ENCODE measurements around the gene OGG1. TPM values are rescaled to one million over a fixed set of nuclear protein-coding genes. Genes with fewer than 3 reads are reported as not detected.

The OGG1 gene
- total RNA-seq, 2 donors from 2014 or later, result 23.8 to 25.0 TPM

- DNase-seq (peak in 1 of 2 donors; percentile 28), ATAC-seq (peak; percentile 24)
- intact Hi-C loops (cut with DNase I, micrococcal nuclease), result no loop called here
Measured at GRCh38 chr3:9779721-9780457, 30.1 kb downstream of the OGG1 start.

GRCh38 chr3:9780458-9780812 lies 30.7 kb downstream of the OGG1 start:
- DNase-seq (no peak), ATAC-seq (no peak)
- intact Hi-C loops (cut with DNase I, micrococcal nuclease), result no loop called here

GRCh38 chr3:9780910-9781309 lies 31.2 kb downstream of the OGG1 start:
- ATAC-seq (no peak), DNase-seq (no peak)
- intact Hi-C loops (cut with DNase I, micrococcal nuclease), result no loop called here

GRCh38 chr3:9781551-9781950 lies 31.8 kb downstream of the OGG1 start:
- intact Hi-C loops (cut with DNase I, micrococcal nuclease), result no loop called here
- DNase-seq, result no peak
- no peak for ATAC-seq

- intact Hi-C loops (cut with DNase I, micrococcal nuclease), result no loop called here
- ATAC-seq, result no peak
- no peak for DNase-seq
Measured at GRCh38 chr3:9781978-9782603, 32.3 kb downstream of the OGG1 start.

- intact Hi-C loops (cut with DNase I, micrococcal nuclease), result no loop called here
- peak; percentile 27 for ATAC-seq
Measured at GRCh38 chr3:9782770-9783169, 33.0 kb downstream of the OGG1 start.

GRCh38 chr3:9783954-9784353 lies 34.2 kb downstream of the OGG1 start:
- intact Hi-C loops (cut with DNase I, micrococcal nuclease), result no loop called here
- DNase-seq, result no peak
- ATAC-seq, result no peak

More at GRCh38 chr3:9782770-9783169, 33.0 kb downstream of the OGG1 start:
- no peak for DNase-seq

GRCh38 chr3:9784965-9785364 lies 35.2 kb downstream of the OGG1 start:
- ATAC-seq, result no peak
- DNase-seq, result no peak
- intact Hi-C loops (cut with DNase I, micrococcal nuclease), result no loop called here

- DNase-seq (no peak), ATAC-seq (no peak)
- intact Hi-C loops (cut with DNase I, micrococcal nuclease), result no loop called here
Measured at GRCh38 chr3:9785602-9786001, 35.9 kb downstream of the OGG1 start.

- ATAC-seq (no peak), DNase-seq (no peak)
- intact Hi-C loops (cut with DNase I, micrococcal nuclease), result no loop called here
Measured at GRCh38 chr3:9786209-9786739, 36.5 kb downstream of the OGG1 start.

GRCh38 chr3:9786825-9787669 lies 37.3 kb downstream of the OGG1 start:
- DNase-seq (no peak), ATAC-seq (no peak)
- intact Hi-C loops (cut with DNase I, micrococcal nuclease), result no loop called here

GRCh38 chr3:9787714-9788113 lies 38.0 kb downstream of the OGG1 start:
- ATAC-seq (no peak), DNase-seq (no peak)
- intact Hi-C loops (cut with DNase I, micrococcal nuclease), result no loop called here

- DNase-seq, result no peak
- no peak for ATAC-seq
- intact Hi-C loops (cut with DNase I, micrococcal nuclease), result no loop called here
Measured at GRCh38 chr3:9791127-9791526, 41.4 kb downstream of the OGG1 start.

- no peak for ATAC-seq
Measured at GRCh38 chr3:9791790-9792404, 42.1 kb downstream of the OGG1 start.

GRCh38 chr3:9792405-9793160 lies 42.8 kb downstream of the OGG1 start, which contains the start of the genes ARPC4 and TADA3:
TSS of gene ARPC4 (plus strand) at chr3:9793082. CDS start at chr3:9793122, 40 bp downstream.
TSS of gene TADA3 (minus strand) at chr3:9792473. CDS start at chr3:9791466, 1,007 bp downstream.
- peak; percentile 94 to 97 for DNase-seq
- intact Hi-C loops (cut with DNase I, micrococcal nuclease), result no loop called here
- ATAC-seq, result peak; percentile 89

More at GRCh38 chr3:9791790-9792404, 42.1 kb downstream of the OGG1 start:
- intact Hi-C loops (cut with DNase I, micrococcal nuclease), result no loop called here
- no peak for DNase-seq

GRCh38 chr3:9793161-9793781 lies 43.5 kb downstream of the OGG1 start:
- intact Hi-C loops (cut with DNase I, micrococcal nuclease), result no loop called here
- DNase-seq, result peak; percentile 51 to 71
- ATAC-seq, result peak; percentile 62

GRCh38 chr3:9794400-9794799 lies 44.6 kb downstream of the OGG1 start:
- no peak for DNase-seq
- ATAC-seq, result no peak
- intact Hi-C loops (cut with DNase I, micrococcal nuclease), result no loop called here

GRCh38 chr3:9795207-9795606 lies 45.5 kb downstream of the OGG1 start:
- ATAC-seq (no peak), DNase-seq (no peak)
- intact Hi-C loops (cut with DNase I, micrococcal nuclease), result no loop called here
